ENCODE results near the gene VPS37C. TPM values are rescaled to one million over a fixed set of nuclear protein-coding genes. Genes with fewer than 3 reads are reported as not detected.

VPS37C gene
- total and polyA plus RNA-seq, 2 experiments from 2014 or later, result 13.1 to 13.4 TPM

DNA sequence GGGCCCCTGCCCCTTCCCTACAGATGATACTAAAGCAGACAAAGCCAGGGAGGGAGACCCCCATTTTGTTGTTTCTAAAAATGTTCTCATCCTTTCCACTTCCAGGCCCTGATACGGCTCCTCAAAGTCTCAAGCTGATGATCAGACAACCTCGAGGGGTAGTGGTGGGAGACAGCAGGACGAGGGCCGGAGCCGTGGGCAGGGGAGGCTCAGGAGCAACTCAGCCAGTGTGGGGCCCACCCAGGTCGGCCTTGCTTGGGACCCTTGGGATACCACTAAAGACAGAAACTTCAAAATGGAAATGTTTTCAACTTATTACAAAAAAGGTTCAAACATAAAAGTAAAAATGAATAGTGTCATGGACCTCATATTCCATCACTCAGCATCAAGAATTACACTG lies 15.2 kb upstream of the VPS37C start:
- in situ Hi-C loops (cut with MboI), result no loop called here
- no peak for TF ChIP-seq EZH2 (IDR thresholded peaks at IDR 0.05; ENCODE audit: insufficient read depth, poor library complexity, severe bottlenecking)
- Histone ChIP-seq H3K9me2 (ENCODE audit: insufficient read depth) (no peaks in the 10 kb centered on the region), H4K20me1 (ENCODE audit: insufficient read depth) (no peaks in the 10 kb centered on the region), H3K4me1 (ENCODE audit: insufficient read depth) (no peaks in the 10 kb centered on the region), H3K4me3 (no peak overlapping the region), H3K36me3 (ENCODE audit: low read depth) (no peaks in the 10 kb centered on the region), H3K27me3 (replicated peaks; ENCODE audit: insufficient read depth) (peaks cover 34% of the 10 kb centered on the region), H3K27ac (no peak overlapping the region), H3F3A (ENCODE audit: insufficient read depth) (no peaks in the 10 kb centered on the region), H2AFZ (no peak overlapping the region), H3K9ac (no peak overlapping the region), H3K4me2 (ENCODE audit: unreplicated experiment) (no peak overlapping the region), H3K9me3 (ENCODE audit: low read depth) (no peaks in the 10 kb centered on the region), H3K79me2 (ENCODE audit: insufficient read depth) (no peaks in the 10 kb centered on the region)
- DNase-seq, result no peak
- 50 to 58% methylated on average over 6 of the region's 6 CpGs for WGBS, 2 experiments (ENCODE audit: low coverage in 1 of 2, low lambda C conversion rate in 2 of 2, missing lambda C conversion rate in 2 of 2)

DNA sequence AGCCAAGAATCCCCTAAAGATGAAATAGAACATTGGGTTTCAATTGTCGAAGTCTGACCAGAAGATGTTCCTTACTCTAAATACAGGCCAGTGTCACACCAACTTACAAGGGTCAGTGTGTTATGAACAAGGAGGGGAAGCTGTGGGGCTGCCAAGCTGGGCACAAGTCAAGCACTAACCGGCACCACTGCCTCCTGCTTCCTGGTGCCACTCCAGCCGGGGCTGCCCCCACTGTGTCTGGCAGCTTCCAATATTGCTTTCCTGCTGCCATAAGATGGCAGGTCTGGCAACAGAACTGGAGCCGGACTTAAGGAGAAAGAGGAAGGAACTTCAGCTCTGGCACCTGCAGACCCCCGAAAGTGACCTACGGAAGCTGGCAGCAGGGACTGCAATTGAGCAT lies 13.7 kb upstream of the VPS37C start:
- in situ Hi-C loops (cut with MboI), result no loop called here

DNA sequence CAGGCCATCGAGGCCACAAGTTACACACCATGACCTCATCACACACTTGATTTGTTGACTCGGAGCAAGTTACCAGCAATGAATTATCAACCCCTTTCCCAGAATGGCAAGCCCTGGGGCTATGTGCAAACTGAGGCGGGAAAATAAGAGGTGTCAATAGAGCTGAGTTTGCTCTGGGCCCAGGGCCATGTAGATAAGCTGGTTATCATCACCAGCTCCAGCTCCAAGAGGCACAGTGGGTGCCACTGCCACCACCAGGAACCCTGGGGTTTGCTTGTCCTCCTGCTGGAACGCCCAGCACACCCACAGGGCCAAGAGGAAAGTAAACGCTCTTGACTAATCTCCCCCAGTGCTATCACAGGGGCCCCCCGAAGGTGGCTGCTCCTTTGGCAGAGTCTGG lies 13.0 kb upstream of the VPS37C start:
- Histone ChIP-seq H3K4me2 (ENCODE audit: unreplicated experiment) (no peak overlapping the region), H3K9ac (no peak overlapping the region), H3K27ac (no peak overlapping the region), H3K36me3 (ENCODE audit: low read depth) (no peaks in the 10 kb centered on the region), H3K9me2 (ENCODE audit: insufficient read depth) (no peaks in the 10 kb centered on the region), H3K9me3 (ENCODE audit: low read depth) (no peaks in the 10 kb centered on the region), H3F3A (ENCODE audit: insufficient read depth) (no peaks in the 10 kb centered on the region), H2AFZ (no peak overlapping the region), H3K4me1 (ENCODE audit: insufficient read depth) (no peaks in the 10 kb centered on the region), H4K20me1 (ENCODE audit: insufficient read depth) (no peaks in the 10 kb centered on the region), H3K27me3 (replicated peaks; ENCODE audit: insufficient read depth) (peaks cover 32% of the 10 kb centered on the region), H3K79me2 (ENCODE audit: insufficient read depth) (no peaks in the 10 kb centered on the region), H3K4me3 (no peak overlapping the region)
- 41 to 43% methylated on average over 6 of the region's 6 CpGs for WGBS, 2 experiments (ENCODE audit: low coverage in 1 of 2, low lambda C conversion rate in 2 of 2, missing lambda C conversion rate in 2 of 2)
- in situ Hi-C loops (cut with MboI), result no loop called here
- TF ChIP-seq EZH2 (IDR thresholded peaks at IDR 0.05; ENCODE audit: insufficient read depth, poor library complexity, severe bottlenecking), result no peak
- no peak for TF ChIP-seq EZH2phosphoT487 (IDR thresholded peaks at IDR 0.05; ENCODE audit: insufficient read depth, low read depth)
- DNase-seq, result no peak

More for the DNA sequence above, 13.7 kb upstream of the VPS37C start:
- Histone ChIP-seq H4K20me1 (ENCODE audit: insufficient read depth) (no peaks in the 10 kb centered on the region), H3K36me3 (ENCODE audit: low read depth) (no peaks in the 10 kb centered on the region), H3K4me1 (ENCODE audit: insufficient read depth) (no peaks in the 10 kb centered on the region), H3K9me2 (ENCODE audit: insufficient read depth) (no peaks in the 10 kb centered on the region), H2AFZ (no peak overlapping the region), H3K4me2 (ENCODE audit: unreplicated experiment) (no peak overlapping the region), H3K4me3 (no peak overlapping the region), H3K27ac (no peak overlapping the region), H3F3A (ENCODE audit: insufficient read depth) (no peaks in the 10 kb centered on the region), H3K27me3 (replicated peaks; ENCODE audit: insufficient read depth) (peaks cover 34% of the 10 kb centered on the region), H3K79me2 (ENCODE audit: insufficient read depth) (no peaks in the 10 kb centered on the region), H3K9me3 (ENCODE audit: low read depth) (no peaks in the 10 kb centered on the region), H3K9ac (no peak overlapping the region)
- no peak for DNase-seq
- TF ChIP-seq EZH2 (IDR thresholded peaks at IDR 0.05; ENCODE audit: insufficient read depth, poor library complexity, severe bottlenecking) (no peak), EZH2phosphoT487 (IDR thresholded peaks at IDR 0.05; ENCODE audit: insufficient read depth, low read depth) (no peak)
- WGBS, 2 experiments (ENCODE audit: low coverage in 1 of 2, low lambda C conversion rate in 2 of 2, missing lambda C conversion rate in 2 of 2), result 56 to 68% methylated on average over 6 of the region's 6 CpGs

DNA sequence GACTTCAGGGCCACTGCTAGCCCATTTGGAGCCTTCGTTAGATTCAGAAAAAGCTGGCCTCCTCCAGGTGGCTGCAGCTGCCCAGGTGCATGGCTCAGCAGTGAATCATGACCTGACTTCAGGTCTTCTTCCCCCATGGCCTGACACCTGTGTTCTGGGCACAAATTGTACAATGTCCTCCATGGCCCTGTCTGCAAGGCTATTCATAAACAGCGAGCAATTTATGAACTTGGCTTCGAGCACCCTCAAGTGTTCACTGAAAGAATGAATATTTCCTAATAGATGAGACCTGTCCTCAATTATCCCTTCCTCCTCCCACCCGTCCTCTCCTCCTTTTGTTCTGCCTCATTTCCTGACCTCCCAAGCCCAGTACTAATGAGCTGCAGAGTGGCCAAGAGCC lies 12.2 kb upstream of the VPS37C start:
- Histone ChIP-seq H3K4me2 (ENCODE audit: unreplicated experiment) (no peak overlapping the region), H2AFZ (no peak overlapping the region), H3K27me3 (replicated peaks; ENCODE audit: insufficient read depth) (peaks cover 24% of the 10 kb centered on the region), H4K20me1 (ENCODE audit: insufficient read depth) (no peaks in the 10 kb centered on the region), H3K4me1 (ENCODE audit: insufficient read depth) (no peaks in the 10 kb centered on the region), H3K9ac (no peak overlapping the region), H3F3A (ENCODE audit: insufficient read depth) (no peaks in the 10 kb centered on the region), H3K9me3 (ENCODE audit: low read depth) (no peaks in the 10 kb centered on the region), H3K27ac (no peak overlapping the region), H3K36me3 (ENCODE audit: low read depth) (no peaks in the 10 kb centered on the region), H3K9me2 (ENCODE audit: insufficient read depth) (no peaks in the 10 kb centered on the region), H3K4me3 (no peak overlapping the region), H3K79me2 (ENCODE audit: insufficient read depth) (no peaks in the 10 kb centered on the region)
- TF ChIP-seq EZH2 (IDR thresholded peaks at IDR 0.05; ENCODE audit: insufficient read depth, poor library complexity, severe bottlenecking) (no peak), EZH2phosphoT487 (IDR thresholded peaks at IDR 0.05; ENCODE audit: insufficient read depth, low read depth) (no peak)
- 27 to 33% methylated on average over 4 of the region's 4 CpGs for WGBS, 2 experiments (ENCODE audit: low coverage in 1 of 2, low lambda C conversion rate in 2 of 2, missing lambda C conversion rate in 2 of 2)
- in situ Hi-C loops (cut with MboI), result no loop called here
- DNase-seq, result peak; percentile 63

DNA sequence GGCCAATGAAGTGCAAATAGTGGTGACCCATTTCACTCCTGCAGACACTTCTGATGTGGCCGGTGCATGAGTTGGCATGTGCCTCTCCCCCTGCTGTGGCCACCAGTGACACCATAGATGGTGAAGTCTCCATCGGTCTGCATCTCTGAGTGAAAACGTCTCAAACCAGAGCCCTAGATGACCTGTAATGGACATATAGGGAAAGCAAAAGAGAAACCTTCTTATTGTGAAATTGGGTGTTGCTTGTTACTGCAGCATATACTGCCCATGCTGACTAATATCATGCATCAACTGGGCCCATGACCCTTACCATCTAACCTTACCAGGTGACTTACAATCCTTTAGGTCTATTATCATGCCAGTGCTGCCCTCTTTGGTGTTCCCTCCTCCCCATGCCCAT lies 11.7 kb upstream of the VPS37C start:
- 66 to 75% methylated on average over 3 of the region's 3 CpGs for WGBS, 2 experiments (ENCODE audit: low coverage in 1 of 2, low lambda C conversion rate in 2 of 2, missing lambda C conversion rate in 2 of 2)
- no peaks in the 10 kb centered on the region for H3K36me3 ChIP-seq (ENCODE audit: low read depth)
- no peaks in the 10 kb centered on the region for H3K9me3 ChIP-seq (ENCODE audit: low read depth)
- H3K4me1 ChIP-seq (ENCODE audit: insufficient read depth), result no peaks in the 10 kb centered on the region
- no peaks in the 10 kb centered on the region for H3K9me2 ChIP-seq (ENCODE audit: insufficient read depth)
- H2AFZ ChIP-seq, result no peak overlapping the region
- H3K4me3 ChIP-seq, result no peak overlapping the region
- no peak overlapping the region for H3K9ac ChIP-seq
- no peak for DNase-seq
- H3K27ac ChIP-seq, result no peak overlapping the region
- H3F3A ChIP-seq (ENCODE audit: insufficient read depth), result no peaks in the 10 kb centered on the region
- TF ChIP-seq EZH2 (IDR thresholded peaks at IDR 0.05; ENCODE audit: insufficient read depth, poor library complexity, severe bottlenecking) (no peak), EZH2phosphoT487 (IDR thresholded peaks at IDR 0.05; ENCODE audit: insufficient read depth, low read depth) (no peak)
- peaks cover 18% of the 10 kb centered on the region for H3K27me3 ChIP-seq (replicated peaks; ENCODE audit: insufficient read depth)
- H3K79me2 ChIP-seq (ENCODE audit: insufficient read depth), result no peaks in the 10 kb centered on the region
- H4K20me1 ChIP-seq (ENCODE audit: insufficient read depth), result no peaks in the 10 kb centered on the region
- in situ Hi-C loops (cut with MboI), result no loop called here
- no peak overlapping the region for H3K4me2 ChIP-seq (ENCODE audit: unreplicated experiment)
